Measurements from ENCODE around the gene RHOF.

RHOF gene

GRCh38 chr12:121807642-121808347 is 14.3 kb upstream of the RHOF start:
- TF ChIP-seq GLIS3 (CRISPR knock-in tag; IDR thresholded peaks at IDR 0.05) (no peak), ZNF70 (CRISPR knock-in tag; IDR thresholded peaks at IDR 0.05) (no peak), ISL1 (CRISPR knock-in tag; IDR thresholded peaks at IDR 0.05) (no peak), ARNTL (CRISPR knock-in tag; IDR thresholded peaks at IDR 0.05; ENCODE audit: borderline replicate concordance, low read depth) (no peak), OSR1 (CRISPR knock-in tag; IDR thresholded peaks at IDR 0.05) (no peak), PATZ1 (CRISPR knock-in tag; IDR thresholded peaks at IDR 0.05; ENCODE audit: borderline replicate concordance) (no peak), POU6F1 (CRISPR knock-in tag; IDR thresholded peaks at IDR 0.05; ENCODE audit: borderline replicate concordance, low read depth) (no peak), SNAI2 (CRISPR knock-in tag; IDR thresholded peaks at IDR 0.05) (no peak), ESRRG (CRISPR knock-in tag; IDR thresholded peaks at IDR 0.05) (no peak), ZNF8 (CRISPR knock-in tag; IDR thresholded peaks at IDR 0.05) (no peak), ZNF565 (CRISPR knock-in tag; conservative IDR thresholded peaks at IDR 0.05; ENCODE audit: low read depth) (no peak), ZFP30 (CRISPR knock-in tag; IDR thresholded peaks at IDR 0.05) (no peak), TSHZ2 (CRISPR knock-in tag; IDR thresholded peaks at IDR 0.05) (no peak), PPARA (CRISPR knock-in tag; IDR thresholded peaks at IDR 0.05; ENCODE audit: borderline replicate concordance) (no peak), RARB (CRISPR knock-in tag; IDR thresholded peaks at IDR 0.05) (no peak), CSDC2 (CRISPR knock-in tag; IDR thresholded peaks at IDR 0.05) (no peak), ZFP3 (CRISPR knock-in tag; IDR thresholded peaks at IDR 0.05) (no peak), CREB5 (CRISPR knock-in tag; IDR thresholded peaks at IDR 0.05; ENCODE audit: low read depth) (no peak)

GRCh38 chr12:121806546-121807423 is 13.3 kb upstream of the RHOF start:
- TF ChIP-seq TCF4 (CRISPR knock-in tag; IDR thresholded peaks at IDR 0.05; ENCODE audit: borderline replicate concordance) (no peak), POU6F1 (CRISPR knock-in tag; IDR thresholded peaks at IDR 0.05; ENCODE audit: borderline replicate concordance, low read depth) (no peak), GLIS3 (CRISPR knock-in tag; IDR thresholded peaks at IDR 0.05) (no peak), CREB5 (CRISPR knock-in tag; IDR thresholded peaks at IDR 0.05; ENCODE audit: low read depth) (no peak), CSDC2 (CRISPR knock-in tag; IDR thresholded peaks at IDR 0.05) (no peak), TOX (CRISPR knock-in tag; IDR thresholded peaks at IDR 0.05; ENCODE audit: borderline replicate concordance) (no peak), BACH2 (CRISPR knock-in tag; IDR thresholded peaks at IDR 0.05; ENCODE audit: borderline replicate concordance) (no peak), OSR1 (CRISPR knock-in tag; IDR thresholded peaks at IDR 0.05) (no peak), ZNF8 (CRISPR knock-in tag; IDR thresholded peaks at IDR 0.05) (no peak), ZNF70 (CRISPR knock-in tag; IDR thresholded peaks at IDR 0.05) (no peak), ZC3H10 (CRISPR knock-in tag; IDR thresholded peaks at IDR 0.05) (no peak), ZFP30 (CRISPR knock-in tag; IDR thresholded peaks at IDR 0.05) (no peak), ARNTL (CRISPR knock-in tag; IDR thresholded peaks at IDR 0.05; ENCODE audit: borderline replicate concordance, low read depth) (no peak), RARB (CRISPR knock-in tag; IDR thresholded peaks at IDR 0.05) (no peak), ISL1 (CRISPR knock-in tag; IDR thresholded peaks at IDR 0.05) (no peak), PATZ1 (CRISPR knock-in tag; IDR thresholded peaks at IDR 0.05; ENCODE audit: borderline replicate concordance) (no peak), ZFP3 (CRISPR knock-in tag; IDR thresholded peaks at IDR 0.05) (no peak)
- no peak for ATAC-seq

More at GRCh38 chr12:121807642-121808347, 14.3 kb upstream of the RHOF start:
- no peak for ATAC-seq

Data from SK-N-SH treated with all-trans-retinoic acid at 6 μM for 48 hours (cell line).